Astrocyte (in vitro differentiated cells and primary cell): ENCODE results near the gene FAF1.

Experiments
- CTCF ChIP-seq: IDR thresholded peaks from 2 replicates; pipeline ENCODE4 v1.5.1; 2011; ENCODE audit warnings: low read depth, mild to moderate bottlenecking, inconsistent platforms, low read length, moderate library complexity; ENCODE audit not compliant: insufficient read depth
- EZH2 ChIP-seq: IDR thresholded peaks from 2 replicates; pipeline ENCODE4 v1.6.1; 2012; ENCODE audit warnings: mild to moderate bottlenecking, low read length, inconsistent platforms; ENCODE audit not compliant: insufficient read depth

GRCh38 chr1:50622259-50622658 lies 337.8 kb downstream of the FAF1 start:
- TF ChIP-seq CTCF (no peak), EZH2 (no peak)
